ENCODE data around the gene IP6K3.

IP6K3 gene

GRCh38 chr6:33678932-33679490 lies 67.7 kb downstream of the IP6K3 start:
- no peak overlapping the region for H3K27ac Mint-ChIP-seq
- ATAC-seq (no peak), DNase-seq (no peak)
- no peaks in the 10 kb centered on the region for H3K9me3 Mint-ChIP-seq
- no peak overlapping the region for H3K4me3 Mint-ChIP-seq
- H3K4me1 Mint-ChIP-seq: peaks cover 18% of the 10 kb centered on the region
- H3K27me3 Mint-ChIP-seq: no peaks in the 10 kb centered on the region

- Mint-ChIP-seq H3K27ac (no peak overlapping the region), H3K4me3 (no peak overlapping the region), H3K9me3 (no peaks in the 10 kb centered on the region), H3K4me1 (peaks cover 13% of the 10 kb centered on the region), H3K27me3 (no peaks in the 10 kb centered on the region)
- ATAC-seq (no peak), DNase-seq (no peak)
Measured at GRCh38 chr6:33678233-33678931, 68.3 kb downstream of the IP6K3 start.

GRCh38 chr6:33677689-33678088 lies 69.0 kb downstream of the IP6K3 start:
- no peaks in the 10 kb centered on the region for H3K27me3 Mint-ChIP-seq
- no peak for DNase-seq
- no peak for ATAC-seq
- H3K9me3 Mint-ChIP-seq: no peaks in the 10 kb centered on the region
- no peak overlapping the region for H3K4me3 Mint-ChIP-seq
- peaks cover 6% of the 10 kb centered on the region for H3K4me1 Mint-ChIP-seq
- H3K27ac Mint-ChIP-seq: peak overlapping the region in 1 of 2 donors; percentile 49

GRCh38 chr6:33677143-33677660 lies 69.5 kb downstream of the IP6K3 start:
- Mint-ChIP-seq H3K27ac (no peak overlapping the region), H3K9me3 (no peaks in the 10 kb centered on the region), H3K4me3 (no peak overlapping the region), H3K4me1 (peaks cover under 1% of the 10 kb centered on the region), H3K27me3 (no peaks in the 10 kb centered on the region)
- no peak for ATAC-seq
- no peak for DNase-seq

- DNase-seq: no peak
- no peaks in the 10 kb centered on the region for H3K27me3 Mint-ChIP-seq
- no peak overlapping the region for H3K4me3 Mint-ChIP-seq
- no peaks in the 10 kb centered on the region for H3K4me1 Mint-ChIP-seq
- no peaks in the 10 kb centered on the region for H3K9me3 Mint-ChIP-seq
- H3K27ac Mint-ChIP-seq: peak overlapping the region in 1 of 2 donors; percentile 77
- no peak for ATAC-seq
Measured at GRCh38 chr6:33676416-33677142, 70.1 kb downstream of the IP6K3 start.

- no peak for DNase-seq
- H3K27me3 Mint-ChIP-seq: no peaks in the 10 kb centered on the region
- no peak overlapping the region for H3K27ac Mint-ChIP-seq
- no peaks in the 10 kb centered on the region for H3K4me1 Mint-ChIP-seq
- no peak overlapping the region for H3K4me3 Mint-ChIP-seq
- no peaks in the 10 kb centered on the region for H3K9me3 Mint-ChIP-seq
- no peak for ATAC-seq
Measured at GRCh38 chr6:33675968-33676367, 70.7 kb downstream of the IP6K3 start.

GRCh38 chr6:33673851-33674250 lies 72.9 kb downstream of the IP6K3 start:
- Mint-ChIP-seq H3K27me3 (no peaks in the 10 kb centered on the region), H3K9me3 (no peaks in the 10 kb centered on the region), H3K4me1 (no peaks in the 10 kb centered on the region), H3K4me3 (no peak overlapping the region), H3K27ac (no peak overlapping the region)
- DNase-seq (no peak), ATAC-seq (no peak)

GRCh38 chr6:33672808-33673207 lies 73.9 kb downstream of the IP6K3 start:
- no peak overlapping the region for H3K4me3 Mint-ChIP-seq
- no peak overlapping the region for H3K27ac Mint-ChIP-seq
- H3K27me3 Mint-ChIP-seq: no peaks in the 10 kb centered on the region
- no peaks in the 10 kb centered on the region for H3K4me1 Mint-ChIP-seq
- H3K9me3 Mint-ChIP-seq: no peaks in the 10 kb centered on the region
- ATAC-seq (no peak), DNase-seq (no peak)

- DNase-seq (no peak), ATAC-seq (no peak)
- Mint-ChIP-seq H3K4me1 (no peaks in the 10 kb centered on the region), H3K9me3 (no peaks in the 10 kb centered on the region), H3K4me3 (no peak overlapping the region), H3K27ac (no peak overlapping the region), H3K27me3 (no peaks in the 10 kb centered on the region)
Measured at GRCh38 chr6:33671744-33672072, 75.0 kb downstream of the IP6K3 start.

Measured in stimulated activated naive CD8-positive, alpha-beta T cell treated with anti-CD3 and anti-CD28 coated beads, Interleukin-15, amount 100 ng/mL, for 72 hours (primary cell).